ENCODE measurements around the gene RANGAP1. TPM values are rescaled to one million over a fixed set of nuclear protein-coding genes. Genes with fewer than 3 reads are reported as not detected.

Gene RANGAP1
- total RNA-seq, 4 donors from 2014 or later = 21.3 to 28.1 (median 26.2) TPM

DNA sequence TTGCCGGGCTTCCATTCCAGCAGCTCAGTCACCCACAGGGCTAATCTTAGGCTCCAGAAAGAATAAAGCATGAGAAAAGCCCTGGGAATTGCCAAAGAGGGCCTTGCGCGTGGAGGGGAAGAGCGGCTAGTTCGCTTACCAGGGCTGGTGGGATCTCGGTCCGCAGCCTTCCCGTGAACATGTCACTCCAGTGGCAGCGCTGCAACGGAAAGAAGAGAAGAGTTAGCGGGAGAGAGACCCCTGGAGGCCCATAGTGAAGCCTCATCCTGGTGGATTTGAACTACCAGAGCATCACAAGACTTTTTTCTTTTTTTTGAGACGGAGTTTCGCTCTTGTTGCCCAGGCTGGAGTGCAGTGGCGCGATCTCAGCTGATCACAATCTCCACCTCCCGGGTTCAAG, 18.0 kb downstream of the RANGAP1 start:
- intact Hi-C loops (cut with DNase I; ENCODE audit: low total_unique reads) = no loop called here
- H3K36me3 ChIP-seq = peaks cover 0 to 61% (median 22%) of the 10 kb centered on the region in 4 donors

GRCh38 chr22:41264408-41264941, 21.5 kb downstream of the RANGAP1 start:
- DNase-seq = no peak
- Histone ChIP-seq H3K27me3 (no peaks in the 10 kb centered on the region), H3K4me3 (no peak overlapping the region), H3K9me3 (no peaks in the 10 kb centered on the region), H3K4me1 (no peaks in the 10 kb centered on the region), H3K36me3 (peaks cover 0 to 62% (median 29%) of the 10 kb centered on the region in 4 donors), H3K27ac (no peak overlapping the region)
- in situ Hi-C loops (cut with MboI; ENCODE audit: low pct_ligation_motif_present in 1 of 4, low pct_unique_long_range_greater_than_20kb in 1 of 4, low sequenced_read_pairs in 3 of 4) (no loop called here), intact Hi-C loops (cut with DNase I; ENCODE audit: low total_unique reads) (no loop called here)
- WGBS, 2 donors (ENCODE audit: low coverage in 1 of 2) = 91% methylated on average over 15 of the region's 15 CpGs; no CpG with 5 or more reads in 1 of the 2 donors
- no peak for TF ChIP-seq POLR2A (IDR thresholded peaks at IDR 0.05)
- no peak for TF ChIP-seq CTCF (IDR thresholded peaks at IDR 0.05)
- no peak for TF ChIP-seq POLR2AphosphoS5 (IDR thresholded peaks at IDR 0.05)
- TF ChIP-seq EP300 (IDR thresholded peaks at IDR 0.05; ENCODE audit: low read depth) = no peak

More for the DNA sequence above, 18.0 kb downstream of the RANGAP1 start:
- in situ Hi-C loops (cut with MboI; ENCODE audit: low pct_ligation_motif_present in 1 of 4, low pct_unique_long_range_greater_than_20kb in 1 of 4, low sequenced_read_pairs in 3 of 4) = no loop called here
- TF ChIP-seq CTCF (IDR thresholded peaks at IDR 0.05) = no peak
- TF ChIP-seq POLR2A (IDR thresholded peaks at IDR 0.05) = no peak
- TF ChIP-seq POLR2AphosphoS5 (IDR thresholded peaks at IDR 0.05) = no peak
- TF ChIP-seq EP300 (IDR thresholded peaks at IDR 0.05; ENCODE audit: low read depth) = no peak
- Histone ChIP-seq H3K27ac (no peak overlapping the region), H3K4me1 (no peaks in the 10 kb centered on the region), H3K27me3 (no peaks in the 10 kb centered on the region), H3K4me3 (no peak overlapping the region), H3K9me3 (no peaks in the 10 kb centered on the region)
- no peak for DNase-seq
- WGBS, 2 donors (ENCODE audit: low coverage in 1 of 2) = 94% methylated on average over 12 to 16 of the region's 16 CpGs

GRCh38 chr22:41263704-41264103, 22.3 kb downstream of the RANGAP1 start:
- Histone ChIP-seq H3K9me3 (no peaks in the 10 kb centered on the region), H3K4me1 (no peaks in the 10 kb centered on the region), H3K27me3 (no peaks in the 10 kb centered on the region), H3K36me3 (peaks cover 0 to 64% (median 28%) of the 10 kb centered on the region in 4 donors), H3K27ac (no peak overlapping the region), H3K4me3 (no peak overlapping the region)
- in situ Hi-C loops (cut with MboI; ENCODE audit: low pct_ligation_motif_present in 1 of 4, low pct_unique_long_range_greater_than_20kb in 1 of 4, low sequenced_read_pairs in 3 of 4) = no loop called here
- TF ChIP-seq POLR2A (IDR thresholded peaks at IDR 0.05) (no peak), POLR2AphosphoS5 (IDR thresholded peaks at IDR 0.05) (no peak), CTCF (IDR thresholded peaks at IDR 0.05) (no peak), EP300 (IDR thresholded peaks at IDR 0.05; ENCODE audit: low read depth) (no peak)
- intact Hi-C loops (cut with DNase I; ENCODE audit: low total_unique reads) = no loop called here
- 100% methylated on average over 2 of the region's 2 CpGs; no CpG with 5 or more reads in 1 of the 2 donors for WGBS, 2 donors (ENCODE audit: low coverage in 1 of 2)
- no peak for DNase-seq

GRCh38 chr22:41262250-41262765, 23.7 kb downstream of the RANGAP1 start:
- intact Hi-C loops (cut with DNase I; ENCODE audit: low total_unique reads) (no loop called here), in situ Hi-C loops (cut with MboI; ENCODE audit: low pct_ligation_motif_present in 1 of 4, low pct_unique_long_range_greater_than_20kb in 1 of 4, low sequenced_read_pairs in 3 of 4) (no loop called here)
- no peak for TF ChIP-seq POLR2AphosphoS5 (IDR thresholded peaks at IDR 0.05)
- no peak for TF ChIP-seq EP300 (IDR thresholded peaks at IDR 0.05; ENCODE audit: low read depth)
- no peak for TF ChIP-seq CTCF (IDR thresholded peaks at IDR 0.05)
- no peak for TF ChIP-seq POLR2A (IDR thresholded peaks at IDR 0.05)
- 97 to 100% methylated on average over 3 to 15 of the region's 15 CpGs for WGBS, 2 donors (ENCODE audit: low coverage in 1 of 2)
- Histone ChIP-seq H3K36me3 (peaks cover 0 to 55% (median 22%) of the 10 kb centered on the region in 4 donors), H3K9me3 (no peaks in the 10 kb centered on the region), H3K4me1 (no peaks in the 10 kb centered on the region), H3K27me3 (no peaks in the 10 kb centered on the region), H3K4me3 (no peak overlapping the region), H3K27ac (no peak overlapping the region)
- DNase-seq = no peak

Measured in transverse colon (tissue), 4 donors.